ENCODE measurements around the gene MXI1. TPM values are rescaled to one million over a fixed set of nuclear protein-coding genes. Genes with fewer than 3 reads are reported as not detected.

MXI1 gene
- total RNA-seq, 4 donors from 2014 or later, result 27.4 to 52.9 (median 51.6) TPM

GRCh38 chr10:110305767-110306451 lies 98.5 kb downstream of the MXI1 start:
- Histone ChIP-seq H3K36me3 (no peaks in the 10 kb centered on the region), H3K4me1 (peaks cover 0 to 10% of the 10 kb centered on the region in 2 donors), H3K27me3 (no peaks in the 10 kb centered on the region), H3K4me3 (peak overlapping the region in 1 of 2 donors; percentile 91), H3K27ac (peak overlapping the region; percentile 93 to 94), H3K9me3 (no peaks in the 10 kb centered on the region)
- TF ChIP-seq POLR2A (IDR thresholded peaks at IDR 0.05) (no peak), CTCF (IDR thresholded peaks at IDR 0.05) (peak; percentile 44 to 84 (median 68))
- DNase-seq, result peak in 1 of 2 donors; percentile 52
- intact Hi-C loops (cut with DNase I; ENCODE audit: low total_unique reads), result no loop called here

GRCh38 chr10:110306452-110306768 lies 99.0 kb downstream of the MXI1 start:
- intact Hi-C loops (cut with DNase I; ENCODE audit: low total_unique reads), result no loop called here
- Histone ChIP-seq H3K27me3 (no peaks in the 10 kb centered on the region), H3K4me1 (peaks cover 0 to 10% of the 10 kb centered on the region in 2 donors), H3K4me3 (no peak overlapping the region), H3K27ac (peak overlapping the region in 1 of 2 donors; percentile 94), H3K9me3 (no peaks in the 10 kb centered on the region), H3K36me3 (no peaks in the 10 kb centered on the region)
- no peak for DNase-seq
- TF ChIP-seq CTCF (IDR thresholded peaks at IDR 0.05) (no peak), POLR2A (IDR thresholded peaks at IDR 0.05) (no peak)

- no peak for TF ChIP-seq CTCF (IDR thresholded peaks at IDR 0.05)
- TF ChIP-seq POLR2A (IDR thresholded peaks at IDR 0.05), result no peak
- Histone ChIP-seq H3K36me3 (no peaks in the 10 kb centered on the region), H3K4me3 (no peak overlapping the region), H3K4me1 (peaks cover 0 to 10% of the 10 kb centered on the region in 2 donors), H3K27me3 (no peaks in the 10 kb centered on the region), H3K27ac (no peak overlapping the region), H3K9me3 (no peaks in the 10 kb centered on the region)
- intact Hi-C loops (cut with DNase I; ENCODE audit: low total_unique reads), result no loop called here
- DNase-seq, result no peak
Measured at GRCh38 chr10:110307805-110308204, 100.4 kb downstream of the MXI1 start.

- TF ChIP-seq CTCF (IDR thresholded peaks at IDR 0.05) (no peak), POLR2A (IDR thresholded peaks at IDR 0.05) (no peak)
- Histone ChIP-seq H3K9me3 (no peaks in the 10 kb centered on the region), H3K27me3 (no peaks in the 10 kb centered on the region), H3K4me1 (no peaks in the 10 kb centered on the region), H3K4me3 (no peak overlapping the region), H3K36me3 (no peaks in the 10 kb centered on the region), H3K27ac (no peak overlapping the region)
- DNase-seq, result no peak
- intact Hi-C loops (cut with DNase I; ENCODE audit: low total_unique reads), result loop anchor here (10.0 kb wide), 1 partner anchor 234 kb away; no protein-coding TSS in a partner anchor
Measured at GRCh38 chr10:110310741-110311140, 103.3 kb downstream of the MXI1 start.

- Histone ChIP-seq H3K27ac (no peak overlapping the region), H3K36me3 (no peaks in the 10 kb centered on the region), H3K9me3 (no peaks in the 10 kb centered on the region), H3K4me3 (no peak overlapping the region), H3K27me3 (no peaks in the 10 kb centered on the region), H3K4me1 (no peaks in the 10 kb centered on the region)
- intact Hi-C loops (cut with DNase I; ENCODE audit: low total_unique reads), result loop anchor here (10.0 kb wide), 1 partner anchor 233 kb away; no protein-coding TSS in a partner anchor
- peak; percentile 35 to 52 for DNase-seq
- TF ChIP-seq CTCF (IDR thresholded peaks at IDR 0.05) (peak; percentile 61 to 75 (median 73)), POLR2A (IDR thresholded peaks at IDR 0.05) (no peak)
Measured at GRCh38 chr10:110311357-110311949, 104.0 kb downstream of the MXI1 start.

All from uterus (tissue), 4 donors.